GM15510 (cell line): ENCODE measurements around the gene IGF2BP1.

Source experiments
- POLR2A ChIP-seq: IDR thresholded peaks from 3 replicates; pipeline ENCODE4 v1.6.1; 2011; ENCODE audit warnings: borderline replicate concordance; ENCODE audit not compliant: insufficient read length; ENCODE audit errors: extremely low read depth

Gene IGF2BP1

DNA sequence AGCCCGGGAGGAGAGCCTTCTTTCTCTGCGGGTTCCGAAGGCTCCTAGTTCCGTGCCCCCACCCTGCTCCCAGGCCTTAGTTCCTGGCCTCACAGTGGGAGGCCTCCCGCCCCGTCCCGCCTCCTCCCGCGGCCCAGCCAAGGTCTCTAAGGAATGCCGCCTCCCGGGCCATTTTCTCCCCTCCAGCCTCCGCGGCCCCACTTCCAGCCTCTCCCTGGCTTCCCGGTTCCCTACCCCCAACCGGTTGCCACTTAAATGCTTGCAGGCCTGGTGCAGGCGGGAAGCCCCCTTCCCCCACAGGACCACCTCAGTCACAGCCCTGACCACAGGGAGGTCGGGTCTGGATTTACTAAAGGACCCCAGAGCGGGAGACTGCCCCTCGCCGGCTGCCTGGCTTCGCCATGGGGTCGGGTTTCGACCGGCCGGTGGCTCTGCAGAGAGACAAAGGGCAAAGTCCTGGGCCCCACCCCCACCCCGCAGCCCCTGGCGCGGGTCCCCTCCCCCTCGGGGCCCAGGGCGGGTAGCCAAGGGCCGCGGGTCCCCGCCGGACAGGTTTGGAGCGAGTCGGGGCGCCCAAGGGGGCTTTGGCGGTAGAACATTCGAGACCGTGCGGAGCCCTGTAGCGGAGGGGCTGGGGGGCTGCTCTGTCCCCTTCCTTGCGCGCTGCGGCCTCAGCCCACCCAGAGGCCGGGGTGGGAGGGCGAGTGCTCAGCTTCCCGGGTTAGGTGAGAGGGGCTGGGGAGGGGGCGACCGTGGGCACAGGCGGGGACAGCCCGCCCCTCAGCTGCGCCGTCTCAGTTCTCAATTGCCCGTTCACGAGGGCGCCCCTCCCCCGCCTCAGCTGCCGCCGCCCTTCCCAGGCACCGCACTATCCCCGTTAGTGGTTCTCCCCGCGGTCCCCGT lies 16.4 kb downstream of the IGF2BP1 start:
- TF ChIP-seq POLR2A = no peak

DNA sequence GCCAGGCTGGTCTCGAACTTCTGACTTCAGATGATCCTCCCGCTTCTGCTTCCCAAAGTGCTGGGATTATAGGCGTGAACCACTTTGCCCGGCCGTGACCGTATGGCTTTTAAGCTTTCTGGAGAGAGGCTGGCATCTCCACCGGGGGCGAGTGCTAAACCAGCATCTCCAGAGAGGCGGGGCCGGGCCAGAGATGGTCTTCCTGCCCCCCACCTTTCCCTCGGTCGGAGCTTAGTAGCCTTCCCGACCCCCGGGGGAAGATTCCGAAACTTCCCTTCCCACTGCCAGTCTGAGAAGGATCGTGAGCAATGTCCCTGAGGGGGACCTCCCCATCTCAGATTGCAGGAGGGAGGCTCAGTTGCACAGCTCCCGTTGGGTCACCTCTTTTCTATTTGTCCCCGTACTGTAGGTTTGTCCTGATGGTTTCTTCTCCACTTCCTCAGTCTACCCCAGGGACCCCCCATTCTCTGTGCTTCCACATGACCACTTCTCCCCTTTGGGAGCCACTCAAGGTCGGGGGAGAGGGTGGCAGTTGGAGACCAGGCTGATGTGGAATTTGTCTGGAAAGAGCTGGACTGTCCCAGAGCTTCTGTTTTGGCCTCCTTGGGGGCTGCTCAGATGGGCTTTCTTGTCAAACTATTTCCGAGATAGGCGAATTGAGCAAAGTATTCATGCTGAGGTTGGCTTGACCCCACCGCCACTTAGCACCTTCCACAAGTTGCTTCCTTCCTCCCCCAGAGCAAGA lies 18.2 kb downstream of the IGF2BP1 start:
- no peak for TF ChIP-seq POLR2A

DNA sequence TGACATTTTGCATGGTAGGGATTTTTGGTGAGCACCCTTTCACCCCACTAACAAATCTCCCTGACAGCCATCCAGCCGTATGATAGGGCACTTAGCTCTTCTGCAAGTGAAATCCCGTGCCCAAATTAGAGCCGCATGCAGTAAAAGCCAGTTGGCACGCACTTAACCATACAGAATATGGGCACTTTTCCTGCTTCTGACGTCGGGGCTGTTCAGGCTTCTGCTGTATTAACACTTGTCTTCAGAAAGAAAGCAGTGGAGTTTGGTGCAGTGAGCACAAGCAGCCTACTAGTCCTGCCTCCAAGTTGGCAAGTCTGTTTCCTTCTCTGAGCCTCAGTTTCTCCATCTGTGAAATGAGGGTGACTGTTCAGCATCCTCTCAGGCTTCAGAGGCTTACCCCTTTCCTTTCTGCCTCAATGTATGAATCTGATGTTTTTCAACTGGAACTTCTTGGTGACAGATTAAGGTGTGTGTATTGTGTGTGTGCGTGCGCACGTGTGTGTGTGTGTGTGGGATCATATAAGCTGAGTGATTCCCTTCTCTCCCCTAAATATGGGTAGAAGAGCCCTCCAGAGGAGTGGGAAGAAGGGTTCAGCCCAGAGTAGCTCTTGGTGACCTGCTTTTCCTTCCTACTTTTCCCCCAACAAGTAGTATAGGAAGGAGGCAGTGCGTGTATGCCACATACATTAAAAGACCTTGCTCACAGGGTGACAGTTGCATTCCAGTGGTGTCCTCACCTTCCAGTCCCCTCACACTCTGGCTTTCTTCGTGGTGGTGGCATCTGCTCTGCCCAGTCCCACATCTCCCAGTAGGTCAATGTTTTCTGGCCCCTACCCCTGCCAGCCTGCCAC lies 19.0 kb downstream of the IGF2BP1 start:
- no peak for TF ChIP-seq POLR2A

- TF ChIP-seq POLR2A = no peak
These were observed 19.7 kb downstream of the IGF2BP1 start for GRCh38 chr17:49016775-49017463.

GRCh38 chr17:49018116-49018612 lies 21.0 kb downstream of the IGF2BP1 start:
- no peak for TF ChIP-seq POLR2A

DNA sequence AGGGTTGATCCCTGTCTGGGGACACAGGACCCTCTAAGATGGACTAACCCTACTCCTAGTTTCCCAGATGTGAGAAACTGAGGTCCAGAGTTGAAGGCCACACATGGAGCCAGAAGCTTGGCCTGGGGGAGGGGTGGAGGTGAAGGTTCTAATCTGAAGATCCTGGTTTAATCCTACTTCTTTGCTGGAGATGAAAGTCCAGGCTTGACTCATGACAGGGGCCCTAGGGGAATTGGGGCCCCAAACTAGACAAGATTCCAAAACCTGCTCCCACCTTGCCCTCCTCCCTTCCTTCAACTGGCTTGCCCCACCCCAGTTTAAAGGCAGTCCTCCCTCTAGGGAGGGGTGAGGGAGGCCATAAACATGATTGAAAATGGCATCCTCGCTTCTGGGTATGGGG lies 21.6 kb downstream of the IGF2BP1 start:
- TF ChIP-seq POLR2A = no peak

DNA sequence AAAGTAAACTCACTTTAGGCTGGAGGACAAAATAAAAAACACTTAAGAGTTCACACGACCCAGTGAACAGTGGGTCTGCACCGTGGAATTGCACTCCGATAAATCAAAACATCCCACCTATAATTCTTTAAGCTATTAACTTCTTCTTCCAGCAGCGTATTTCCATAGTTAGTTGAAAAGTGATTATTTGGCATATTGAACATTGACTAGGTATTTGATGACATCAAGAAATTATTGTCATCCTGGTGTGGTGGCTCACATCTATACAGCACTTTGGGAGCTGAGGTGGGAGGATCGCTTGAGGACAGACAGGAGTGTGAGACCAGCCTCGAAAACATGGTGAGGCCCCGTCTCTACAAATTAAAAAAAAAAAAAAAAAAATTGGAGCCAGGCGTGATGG lies 23.4 kb downstream of the IGF2BP1 start:
- TF ChIP-seq POLR2A = no peak

DNA sequence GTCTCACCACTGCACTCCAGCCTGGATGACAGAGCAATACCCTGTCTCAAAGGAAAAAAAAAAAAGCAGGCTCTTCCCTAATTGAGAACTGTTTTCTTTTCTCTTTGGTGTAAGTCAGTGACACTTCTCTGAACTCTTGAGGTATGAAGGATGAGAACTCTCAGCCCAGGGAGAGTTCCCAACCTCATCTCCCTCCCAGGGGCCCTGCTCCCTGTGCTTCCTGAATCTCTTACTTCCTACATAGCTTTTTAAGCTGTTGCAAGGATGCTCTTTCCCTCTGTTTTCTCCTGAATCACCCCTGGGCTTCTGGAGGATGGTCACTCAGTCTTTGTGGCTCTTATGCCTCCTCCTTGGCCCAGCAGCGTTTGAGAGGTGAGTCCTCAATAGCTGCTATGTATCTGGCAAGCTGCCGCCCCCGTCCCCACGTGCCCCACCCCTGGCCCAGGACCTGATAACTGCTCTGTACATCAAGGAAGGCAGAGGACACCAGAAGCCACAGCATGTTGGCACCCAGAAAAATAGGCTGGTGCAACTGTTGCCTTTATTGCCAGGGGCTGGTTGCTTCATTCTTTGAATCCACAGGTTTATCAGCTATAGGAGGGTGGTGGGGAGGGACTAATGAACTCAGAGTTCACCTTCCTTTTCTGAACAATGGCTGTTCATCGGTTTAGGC lies 24.0 kb downstream of the IGF2BP1 start:
- no peak for TF ChIP-seq POLR2A

DNA sequence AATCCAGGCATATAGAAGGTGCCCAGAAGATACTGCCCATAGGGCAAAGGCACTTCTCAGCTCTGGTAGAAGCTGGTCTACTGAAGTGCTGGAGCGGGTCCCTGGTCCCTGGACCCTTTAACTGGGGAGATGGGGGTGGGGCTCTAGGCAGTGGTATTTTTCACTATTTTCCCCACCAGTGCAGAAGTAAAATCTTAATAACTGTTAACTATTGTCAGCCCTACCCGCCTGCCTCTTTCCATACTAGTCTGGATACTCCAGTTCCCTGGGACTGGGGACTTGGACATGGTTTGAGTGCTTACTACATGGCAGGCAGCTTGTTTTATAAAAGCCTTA lies 24.6 kb downstream of the IGF2BP1 start:
- TF ChIP-seq POLR2A = no peak

GRCh38 chr17:49022391-49022941 lies 25.3 kb downstream of the IGF2BP1 start:
- no peak for TF ChIP-seq POLR2A

DNA sequence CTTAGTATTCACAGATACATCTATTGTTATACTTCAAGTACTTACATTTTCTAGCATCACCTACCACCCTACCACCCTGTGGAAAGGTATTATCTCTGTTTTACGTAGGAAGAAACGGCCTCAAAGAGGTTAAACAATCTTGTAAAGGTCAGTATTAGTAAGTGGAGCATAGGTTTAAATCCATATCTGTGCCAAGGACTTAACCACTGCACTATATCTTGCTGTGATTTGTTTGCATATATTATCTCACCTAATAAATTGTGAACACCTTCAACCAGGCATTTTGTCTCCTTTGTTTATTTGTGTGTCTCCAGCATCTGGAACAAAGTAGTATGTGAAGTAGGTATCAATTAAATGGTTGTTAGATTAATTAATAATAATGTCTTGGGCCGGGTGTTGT lies 27.3 kb downstream of the IGF2BP1 start:
- no peak for TF ChIP-seq POLR2A

DNA sequence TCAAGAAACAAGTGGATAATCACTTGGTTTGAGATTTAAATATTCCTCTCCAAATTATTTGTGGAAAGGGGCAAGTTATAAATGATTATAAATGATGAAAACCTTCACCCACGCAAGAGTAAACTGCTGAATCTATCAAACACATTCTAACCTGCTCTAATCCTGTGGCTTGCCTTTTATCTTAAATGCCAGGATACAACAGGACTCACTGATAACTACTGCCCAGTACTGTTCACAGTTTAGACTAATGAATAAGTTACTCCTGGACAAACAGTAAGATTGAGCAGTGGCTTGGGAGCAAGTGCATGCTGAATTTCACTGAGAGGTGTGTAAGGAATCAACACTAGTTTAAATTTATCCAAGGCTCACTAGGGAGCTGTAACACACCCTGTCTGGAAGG lies 31.1 kb downstream of the IGF2BP1 start:
- no peak for TF ChIP-seq POLR2A

- no peak for TF ChIP-seq POLR2A
These were observed 32.6 kb downstream of the IGF2BP1 start for GRCh38 chr17:49029801-49030200.

DNA sequence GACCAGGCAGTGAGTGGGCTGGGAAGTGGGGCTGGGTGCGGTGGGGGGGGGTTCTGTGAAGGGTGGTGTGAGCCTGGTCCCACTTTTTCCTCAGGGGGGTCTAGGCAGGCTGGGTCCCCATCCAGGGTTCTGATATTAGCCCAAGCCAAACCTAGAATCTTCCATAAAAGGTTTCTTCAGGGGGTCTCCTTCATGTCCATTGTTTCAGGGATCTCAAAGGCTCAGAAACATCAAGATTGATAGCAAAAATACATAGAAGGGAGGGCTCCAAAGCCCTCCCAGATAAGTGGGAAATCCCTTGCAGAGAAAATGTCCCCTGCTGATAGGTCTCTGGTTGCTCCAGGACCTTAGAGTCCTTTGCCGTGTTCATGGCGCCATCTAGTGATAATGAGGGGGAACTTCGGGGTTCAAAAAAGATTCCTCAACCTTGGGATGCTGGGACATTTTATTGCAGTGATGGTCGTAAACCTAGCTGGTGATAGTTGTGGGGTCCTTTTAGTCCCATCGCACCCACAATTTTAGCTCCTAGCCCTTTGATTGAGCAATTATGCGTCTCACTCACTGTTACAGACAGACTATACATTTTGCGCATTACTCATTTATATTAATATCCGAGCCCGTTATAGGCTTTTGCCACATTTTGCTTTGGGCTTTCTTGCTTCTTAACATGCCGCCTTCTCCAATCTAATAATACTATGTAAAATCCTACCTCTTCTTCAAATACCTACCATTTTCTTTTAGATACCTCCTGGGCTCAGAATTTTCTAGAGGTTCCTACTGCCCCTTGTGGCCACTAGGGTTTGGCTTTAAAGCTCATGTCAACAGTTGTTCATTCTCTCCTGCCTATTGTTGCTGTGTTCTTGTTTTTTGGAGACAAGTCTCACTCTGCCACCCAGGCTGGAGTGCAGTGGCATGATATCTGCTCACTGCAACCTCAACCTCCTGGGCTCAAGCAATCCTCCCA lies 35.1 kb downstream of the IGF2BP1 start:
- no peak for TF ChIP-seq POLR2A
